ENCODE measurements around the gene CDHR4.

The CDHR4 gene

DNA sequence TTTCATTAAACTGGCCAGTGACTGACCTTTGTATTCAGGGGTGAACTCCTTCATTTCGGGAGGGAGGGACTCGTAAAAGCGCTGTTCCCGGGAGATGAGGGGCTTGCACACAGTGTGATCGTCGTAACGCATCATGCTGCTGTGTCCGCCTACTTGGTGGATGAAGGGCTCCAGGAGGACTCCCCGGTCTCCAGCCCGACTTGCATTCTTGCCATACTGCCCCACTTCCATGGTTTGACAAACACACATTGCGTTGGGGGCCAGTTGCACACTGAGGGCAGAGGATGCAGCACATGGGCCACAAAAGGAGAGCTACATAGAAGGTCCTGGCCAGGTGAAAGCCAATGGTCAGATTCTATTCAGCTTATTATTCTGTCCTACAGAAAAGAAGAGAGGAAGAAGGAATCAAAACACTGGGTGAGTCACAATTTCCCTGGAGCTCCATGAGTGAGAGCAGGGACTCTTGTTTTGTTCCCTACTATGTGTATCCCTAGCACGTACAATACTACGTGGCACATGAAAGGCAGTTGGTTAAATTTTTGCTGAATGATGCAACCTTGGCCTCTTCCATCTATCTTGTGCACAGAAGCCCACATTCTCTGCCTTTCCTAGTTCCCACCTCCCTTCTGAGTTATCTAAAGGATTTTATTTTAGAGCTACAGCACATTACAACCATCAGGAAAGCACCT is 51.7 kb downstream of the CDHR4 start:
- DNase-seq (ENCODE audit: low read depth): no peak
- no peaks in the 10 kb centered on the region for H3K27me3 ChIP-seq (replicated peaks; ENCODE audit: control insufficient read depth, insufficient read depth, low read length)
- peaks cover 12% of the 10 kb centered on the region for H3K36me3 ChIP-seq (ENCODE audit: control insufficient read depth, insufficient read depth, low read length, severe bottlenecking)

DNA sequence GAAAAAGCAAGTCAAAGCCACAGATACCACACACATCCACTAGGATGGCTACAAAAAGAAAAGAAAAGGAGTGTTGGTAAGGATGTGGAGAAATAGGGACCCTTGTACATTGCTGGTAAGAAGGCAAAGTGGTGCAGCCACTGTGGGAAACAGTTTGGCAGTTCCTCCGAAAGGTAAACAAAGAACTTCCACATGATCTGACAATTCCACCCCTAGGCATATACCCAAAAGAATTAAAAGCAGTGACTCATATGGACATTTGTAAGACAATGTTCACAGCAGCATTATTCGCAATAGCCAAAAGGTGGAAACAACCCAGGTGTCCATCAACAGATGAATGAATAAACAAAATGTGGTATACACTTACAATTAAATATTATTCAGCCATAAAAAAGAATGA is 53.7 kb downstream of the CDHR4 start:
- H3K27me3 ChIP-seq (replicated peaks; ENCODE audit: control insufficient read depth, insufficient read depth, low read length): no peaks in the 10 kb centered on the region
- H3K36me3 ChIP-seq (ENCODE audit: control insufficient read depth, insufficient read depth, low read length, severe bottlenecking): peaks cover 21% of the 10 kb centered on the region
- H3K9ac ChIP-seq (ENCODE audit: low read length): no peak overlapping the region
- H3K9me3 ChIP-seq (ENCODE audit: control insufficient read depth, low read length): no peaks in the 10 kb centered on the region
- peak; percentile 49 for DNase-seq (ENCODE audit: low read depth)
- no peaks in the 10 kb centered on the region for H3K4me1 ChIP-seq (ENCODE audit: control insufficient read depth, insufficient read depth, low read length)
- no peak overlapping the region for H3K4me3 ChIP-seq (ENCODE audit: low read length)

More for the DNA sequence above, 51.7 kb downstream of the CDHR4 start:
- H3K4me1 ChIP-seq (ENCODE audit: control insufficient read depth, insufficient read depth, low read length): no peaks in the 10 kb centered on the region
- no peak overlapping the region for H3K4me3 ChIP-seq (ENCODE audit: low read length)
- H3K9me3 ChIP-seq (ENCODE audit: control insufficient read depth, low read length): no peaks in the 10 kb centered on the region
- no peak overlapping the region for H3K9ac ChIP-seq (ENCODE audit: low read length)

All from adipocyte (in vitro differentiated cells).